ENCODE data around the gene TLCD2.

The TLCD2 gene

GRCh38 chr17:1730326-1731193 is 20.4 kb upstream of the TLCD2 start:
- Histone ChIP-seq H2BK120ac (ENCODE audit: low read depth, low read length) (no peak overlapping the region), H3K4me2 (ENCODE audit: insufficient read depth, low read length, poor library complexity, severe bottlenecking) (no peak overlapping the region), H3K14ac (ENCODE audit: low read length) (no peak overlapping the region), H2AFZ (ENCODE audit: low read length) (no peak overlapping the region), H2BK12ac (ENCODE audit: low read length) (peak overlapping the region; percentile 41), H4K8ac (ENCODE audit: low read depth, low read length) (no peak overlapping the region), H3K9me3 (replicated peaks in 1 of 2; ENCODE audit: control insufficient read depth in 2 of 2, insufficient read depth in 1 of 2, low read depth in 1 of 2, low read length in 2 of 2) (no peaks in the 10 kb centered on the region), H3K79me1 (ENCODE audit: low read depth, low read length) (peaks cover 11% of the 10 kb centered on the region), H2AK5ac (ENCODE audit: low read depth, low read length) (no peak overlapping the region), H3K4me3 (ENCODE audit: low read length in 2 of 2) (no peak overlapping the region), H3K4ac (ENCODE audit: low read length) (no peak overlapping the region), H3K23ac (ENCODE audit: low read depth, low read length, poor library complexity) (peak overlapping the region; percentile 55), H3K4me1 (ENCODE audit: control insufficient read depth in 2 of 2, insufficient read depth in 1 of 2, low read depth in 1 of 2, low read length in 2 of 2) (no peaks in the 10 kb centered on the region), H4K91ac (ENCODE audit: low read depth, low read length, poor library complexity) (no peak overlapping the region), H3K9ac (ENCODE audit: low read depth, low read length, poor library complexity) (peak overlapping the region; percentile 21), H3K27ac (replicated peaks; ENCODE audit: low read length) (no peak overlapping the region), H2BK15ac (ENCODE audit: low read length) (no peak overlapping the region), H3K27me3 (ENCODE audit: control insufficient read depth in 3 of 3, insufficient read depth in 3 of 3, low read depth in 1 of 3, low read length in 3 of 3) (no peaks in the 10 kb centered on the region), H2BK5ac (ENCODE audit: low read length) (peak overlapping the region; percentile 39), H3K36me3 (replicated peaks in 1 of 2; ENCODE audit: control insufficient read depth in 2 of 2, insufficient read depth in 2 of 2, low read length in 2 of 2) (peaks cover 4 to 7% of the 10 kb centered on the region in 2 donors), H3K18ac (ENCODE audit: low read length) (no peak overlapping the region)
- no CpG with 5 or more reads among the region's 40 CpGs for WGBS, 2 donors (ENCODE audit: extremely low coverage in 2 of 2, insufficient read length in 2 of 2, insufficient replicate concordance in 1 of 2)
- DNase-seq (ENCODE audit: low spot score): no peak

DNA sequence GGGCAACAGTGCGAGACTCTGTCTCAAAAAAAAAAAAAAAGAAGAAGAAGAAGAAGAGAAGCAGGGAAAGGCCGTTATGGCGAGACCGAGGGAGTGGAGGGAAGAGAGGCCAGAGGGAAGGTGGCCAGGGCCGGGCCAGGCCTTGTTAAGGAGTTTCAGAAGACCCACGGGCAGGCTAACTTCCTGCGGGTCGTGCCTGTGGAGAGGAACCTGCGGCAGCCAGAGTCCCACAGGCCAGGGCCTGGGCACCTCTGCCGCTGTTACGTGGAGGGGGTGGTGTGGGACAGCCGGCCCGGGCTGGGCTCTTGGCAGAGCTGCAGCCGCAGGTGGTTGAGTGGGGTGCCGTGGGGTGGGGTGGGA is 19.8 kb upstream of the TLCD2 start:
- Histone ChIP-seq H2BK120ac (ENCODE audit: low read depth, low read length) (no peak overlapping the region), H4K91ac (ENCODE audit: low read depth, low read length, poor library complexity) (no peak overlapping the region), H3K9ac (ENCODE audit: low read depth, low read length, poor library complexity) (no peak overlapping the region), H3K23ac (ENCODE audit: low read depth, low read length, poor library complexity) (no peak overlapping the region), H3K9me3 (replicated peaks in 1 of 2; ENCODE audit: control insufficient read depth in 2 of 2, insufficient read depth in 1 of 2, low read depth in 1 of 2, low read length in 2 of 2) (no peaks in the 10 kb centered on the region), H3K14ac (ENCODE audit: low read length) (no peak overlapping the region), H3K79me1 (ENCODE audit: low read depth, low read length) (peaks cover 11% of the 10 kb centered on the region), H2BK15ac (ENCODE audit: low read length) (no peak overlapping the region), H2BK5ac (ENCODE audit: low read length) (no peak overlapping the region), H3K27ac (replicated peaks; ENCODE audit: low read length) (no peak overlapping the region), H2AFZ (ENCODE audit: low read length) (no peak overlapping the region), H3K27me3 (ENCODE audit: control insufficient read depth in 3 of 3, insufficient read depth in 3 of 3, low read depth in 1 of 3, low read length in 3 of 3) (no peaks in the 10 kb centered on the region), H4K8ac (ENCODE audit: low read depth, low read length) (no peak overlapping the region), H2AK5ac (ENCODE audit: low read depth, low read length) (no peak overlapping the region), H3K4me1 (ENCODE audit: control insufficient read depth in 2 of 2, insufficient read depth in 1 of 2, low read depth in 1 of 2, low read length in 2 of 2) (peaks cover 3% of the 10 kb centered on the region in 2 donors), H3K4me3 (ENCODE audit: low read length in 2 of 2) (no peak overlapping the region), H3K18ac (ENCODE audit: low read length) (no peak overlapping the region), H3K4ac (ENCODE audit: low read length) (no peak overlapping the region), H2BK12ac (ENCODE audit: low read length) (no peak overlapping the region), H3K4me2 (ENCODE audit: insufficient read depth, low read length, poor library complexity, severe bottlenecking) (no peak overlapping the region), H3K36me3 (replicated peaks in 1 of 2; ENCODE audit: control insufficient read depth in 2 of 2, insufficient read depth in 2 of 2, low read length in 2 of 2) (peaks cover 4 to 7% of the 10 kb centered on the region in 2 donors)
- no peak for DNase-seq (ENCODE audit: low spot score)
- WGBS, 2 donors (ENCODE audit: extremely low coverage in 2 of 2, insufficient read length in 2 of 2, insufficient replicate concordance in 1 of 2): no CpG with 5 or more reads among the region's 15 CpGs

DNA sequence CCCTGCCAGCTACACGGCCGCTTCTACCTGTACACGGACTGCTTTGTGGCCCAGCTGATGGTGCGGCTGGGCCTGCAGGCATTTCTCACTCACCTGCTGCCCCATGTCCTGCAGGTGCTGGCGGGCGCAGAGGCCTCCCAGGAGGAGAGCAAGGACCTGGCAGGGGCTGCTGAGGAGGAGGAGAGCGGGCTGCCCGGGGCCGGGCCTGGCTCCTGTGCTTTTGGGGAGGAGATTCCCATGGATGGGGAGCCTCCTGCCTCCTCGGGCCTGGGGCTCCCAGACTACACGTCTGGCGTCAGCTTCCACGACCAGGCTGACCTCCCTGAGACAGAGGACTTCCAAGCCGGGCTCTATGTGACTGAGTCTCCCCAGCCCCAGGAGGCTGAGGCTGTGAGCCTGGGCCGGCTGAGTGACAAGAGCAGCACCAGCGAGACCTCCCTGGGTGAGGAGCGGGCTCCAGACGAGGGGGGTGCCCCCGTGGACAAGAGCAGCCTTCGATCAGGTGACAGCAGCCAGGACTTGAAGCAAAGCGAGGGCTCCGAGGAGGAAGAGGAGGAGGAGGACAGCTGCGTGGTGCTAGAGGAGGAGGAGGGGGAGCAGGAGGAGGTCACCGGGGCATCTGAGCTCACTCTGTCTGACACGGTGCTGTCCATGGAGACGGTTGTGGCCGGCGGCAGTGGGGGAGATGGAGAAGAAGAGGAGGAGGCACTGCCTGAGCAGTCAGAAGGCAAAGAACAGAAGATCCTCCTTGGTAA is 17.9 kb upstream of the TLCD2 start:
- DNase-seq (ENCODE audit: low spot score): no peak
- Histone ChIP-seq H3K4ac (ENCODE audit: low read length) (no peak overlapping the region), H3K4me1 (ENCODE audit: control insufficient read depth in 2 of 2, insufficient read depth in 1 of 2, low read depth in 1 of 2, low read length in 2 of 2) (peaks cover 3 to 4% of the 10 kb centered on the region in 2 donors), H3K79me1 (ENCODE audit: low read depth, low read length) (peaks cover 11% of the 10 kb centered on the region), H3K18ac (ENCODE audit: low read length) (no peak overlapping the region), H2BK12ac (ENCODE audit: low read length) (no peak overlapping the region), H2BK5ac (ENCODE audit: low read length) (peak overlapping the region; percentile 75), H2BK120ac (ENCODE audit: low read depth, low read length) (no peak overlapping the region), H3K9ac (ENCODE audit: low read depth, low read length, poor library complexity) (no peak overlapping the region), H3K4me2 (ENCODE audit: insufficient read depth, low read length, poor library complexity, severe bottlenecking) (no peak overlapping the region), H3K14ac (ENCODE audit: low read length) (no peak overlapping the region), H4K8ac (ENCODE audit: low read depth, low read length) (no peak overlapping the region), H3K23ac (ENCODE audit: low read depth, low read length, poor library complexity) (peak overlapping the region; percentile 44), H2AFZ (ENCODE audit: low read length) (no peak overlapping the region), H2AK5ac (ENCODE audit: low read depth, low read length) (no peak overlapping the region), H3K4me3 (ENCODE audit: low read length in 2 of 2) (no peak overlapping the region), H3K36me3 (replicated peaks in 1 of 2; ENCODE audit: control insufficient read depth in 2 of 2, insufficient read depth in 2 of 2, low read length in 2 of 2) (peaks cover 4 to 7% of the 10 kb centered on the region in 2 donors), H3K27ac (replicated peaks; ENCODE audit: low read length) (no peak overlapping the region), H4K91ac (ENCODE audit: low read depth, low read length, poor library complexity) (no peak overlapping the region), H3K27me3 (ENCODE audit: control insufficient read depth in 3 of 3, insufficient read depth in 3 of 3, low read depth in 1 of 3, low read length in 3 of 3) (no peaks in the 10 kb centered on the region), H2BK15ac (ENCODE audit: low read length) (no peak overlapping the region), H3K9me3 (replicated peaks in 1 of 2; ENCODE audit: control insufficient read depth in 2 of 2, insufficient read depth in 1 of 2, low read depth in 1 of 2, low read length in 2 of 2) (no peaks in the 10 kb centered on the region)
- WGBS, 2 donors (ENCODE audit: extremely low coverage in 2 of 2, insufficient read length in 2 of 2, insufficient replicate concordance in 1 of 2): no CpG with 5 or more reads among the region's 28 CpGs

- Histone ChIP-seq H3K9me3 (replicated peaks in 1 of 2; ENCODE audit: control insufficient read depth in 2 of 2, insufficient read depth in 1 of 2, low read depth in 1 of 2, low read length in 2 of 2) (no peaks in the 10 kb centered on the region), H3K27me3 (ENCODE audit: control insufficient read depth in 3 of 3, insufficient read depth in 3 of 3, low read depth in 1 of 3, low read length in 3 of 3) (no peaks in the 10 kb centered on the region), H2AFZ (ENCODE audit: low read length) (no peak overlapping the region), H3K14ac (ENCODE audit: low read length) (no peak overlapping the region), H3K23ac (ENCODE audit: low read depth, low read length, poor library complexity) (no peak overlapping the region), H2BK12ac (ENCODE audit: low read length) (no peak overlapping the region), H2AK5ac (ENCODE audit: low read depth, low read length) (no peak overlapping the region), H3K4me2 (ENCODE audit: insufficient read depth, low read length, poor library complexity, severe bottlenecking) (no peak overlapping the region), H3K4me3 (ENCODE audit: low read length in 2 of 2) (peak overlapping the region in 1 of 2 donors; percentile 49), H2BK5ac (ENCODE audit: low read length) (no peak overlapping the region), H3K27ac (replicated peaks; ENCODE audit: low read length) (no peak overlapping the region), H3K9ac (ENCODE audit: low read depth, low read length, poor library complexity) (no peak overlapping the region), H3K4ac (ENCODE audit: low read length) (no peak overlapping the region), H3K79me1 (ENCODE audit: low read depth, low read length) (peaks cover 11% of the 10 kb centered on the region), H4K91ac (ENCODE audit: low read depth, low read length, poor library complexity) (no peak overlapping the region), H2BK15ac (ENCODE audit: low read length) (no peak overlapping the region), H3K4me1 (ENCODE audit: control insufficient read depth in 2 of 2, insufficient read depth in 1 of 2, low read depth in 1 of 2, low read length in 2 of 2) (peaks cover 3 to 4% of the 10 kb centered on the region in 2 donors), H4K8ac (ENCODE audit: low read depth, low read length) (no peak overlapping the region), H3K36me3 (replicated peaks in 1 of 2; ENCODE audit: control insufficient read depth in 2 of 2, insufficient read depth in 2 of 2, low read length in 2 of 2) (peaks cover 4 to 7% of the 10 kb centered on the region in 2 donors), H2BK120ac (ENCODE audit: low read depth, low read length) (no peak overlapping the region), H3K18ac (ENCODE audit: low read length) (no peak overlapping the region)
- WGBS, 2 donors (ENCODE audit: extremely low coverage in 2 of 2, insufficient read length in 2 of 2, insufficient replicate concordance in 1 of 2): no CpG with 5 or more reads among the region's 21 CpGs
- no peak for DNase-seq (ENCODE audit: low spot score)
Measured at GRCh38 chr17:1727258-1727789, 17.1 kb upstream of the TLCD2 start.

Data from neuronal stem cell (in vitro differentiated cells).